Panc1 (cell line): Measurements from ENCODE around the gene ALDH4A1. TPM values are rescaled to one million over a fixed set of nuclear protein-coding genes. Genes with fewer than 3 reads are reported as not detected.
A peak's percentile ranks its signal among the peaks of the same experiment; 100 is the strongest.

Experiments used
- ATAC-seq: fragments of 200-7000 bp; cut with Tn5 transposase; 2 replicates; pipeline ENCODE4 v1.9.1; 2020; ENCODE audit warnings: mild to moderate bottlenecking, moderate library complexity
- BruUV-seq: library from RNA; stranded (reverse); fragments of 400-500 nt; replicated peaks from 2 replicates; lab custom pipeline; 2021; lab: Mats Ljungman, UMichigan
- CTCF ChIA-PET: fragments of 300-600 bp; sonication (Branson Sonifier 250); formaldehyde crosslinking; loops from one replicate; lab custom pipeline; 2022; ENCODE audit warnings: antibody characterized with exemption; lab: Charles Lee
- POLR2A ChIA-PET: fragments of 300-600 bp; sonication (Branson Sonifier 250); formaldehyde crosslinking; loops from one replicate; lab custom pipeline; 2022; ENCODE audit warnings: antibody characterized with exemption; lab: Charles Lee
- DNase-seq: peaks from one replicate; pipeline ENCODE4 v3.0.0-alpha.2; 2010; ENCODE audit warnings: low read depth, low spot score
- H3K27ac ChIP-seq: 2 replicates; pipeline ENCODE4 v1.5.1; 2011; ENCODE audit warnings: mild to moderate bottlenecking, low read length, inconsistent platforms
- H3K27me3 ChIP-seq: fragments of 200-500 bp; sonication (Bioruptor generic); 2 replicates; pipeline ENCODE4 v1.6.0; 2014; ENCODE audit warnings: low read length, inconsistent platforms; ENCODE audit not compliant: control insufficient read depth, insufficient read depth
- H3K36me3 ChIP-seq: fragments of 200-500 bp; sonication (Bioruptor generic); 2 replicates; pipeline ENCODE4 v1.5.1; 2014; ENCODE audit warnings: inconsistent platforms, mild to moderate bottlenecking, low read length, moderate library complexity; ENCODE audit not compliant: control insufficient read depth, insufficient read depth
- H3K4me1 ChIP-seq: 2 replicates; pipeline ENCODE4 v1.5.1; 2011; ENCODE audit warnings: inconsistent platforms, mild to moderate bottlenecking, low read length, moderate library complexity; ENCODE audit not compliant: control insufficient read depth, insufficient read depth
- H3K4me3 ChIP-seq, 2 experiments: 2 replicates each; pipeline ENCODE4 v1.5.1; 2011 to 2012; ENCODE audit warnings: low read depth in 2 of 2, low read length in 2 of 2, mild to moderate bottlenecking in 2 of 2, inconsistent platforms in 1 of 2, moderate library complexity in 1 of 2
- H3K9me3 ChIP-seq: fragments of 200-500 bp; sonication (Bioruptor generic); 2 replicates; pipeline ENCODE4 v1.5.1; 2014; ENCODE audit warnings: low read depth, mild to moderate bottlenecking, inconsistent platforms, low read length, moderate library complexity; ENCODE audit not compliant: control insufficient read depth, insufficient read depth
- POLR2AphosphoS5 ChIP-seq: IDR thresholded peaks from 2 replicates; pipeline ENCODE4 v1.6.1; 2012; ENCODE audit warnings: mild to moderate bottlenecking, low read depth, low read length, moderate library complexity
- SIN3A ChIP-seq: IDR thresholded peaks from 2 replicates; pipeline ENCODE4 v1.6.1; 2012; ENCODE audit warnings: low read depth, mild to moderate bottlenecking, low read length, moderate library complexity, borderline replicate concordance; ENCODE audit not compliant: insufficient read depth
- TCF7L2 ChIP-seq: IDR thresholded peaks from 2 replicates; pipeline ENCODE4 v1.6.1; 2011; ENCODE audit warnings: mild to moderate bottlenecking, low read depth, low read length, inconsistent platforms
- in situ Hi-C: cut with HindIII; loops from 2 replicates; pipeline ENCODE4 v1.10.0; 2016; ENCODE audit warnings: low sequenced_read_pairs, low pct_unique_long_range_greater_than_20kb
- intact Hi-C: fragments of 100-400 bp; cut with micrococcal nuclease; formaldehyde crosslinking; loops from one replicate; pipeline ENCODE4 v1.10.0; 2022; ENCODE audit not compliant: unreplicated experiment
- total RNA-seq: library from RNA; stranded (reverse); gene quantifications from one replicate; pipeline ENCODE4 v1.2.1, GENCODE V29; 2021; ENCODE audit not compliant: unreplicated experiment
- TF ChIP-seq, protein P1 (sequence below), 2 experiments: IDR thresholded peaks; 2 replicates each; pipeline ENCODE4 v1.6.1; 2011 to 2012; ENCODE audit warnings: low read depth in 2 of 2, control low read depth in 1 of 2, low read length in 1 of 2, mild to moderate bottlenecking in 1 of 2, moderate library complexity in 1 of 2; ENCODE audit not compliant: insufficient read depth in 1 of 2
- TF ChIP-seq, protein P2 (sequence below): fragments of 450-650 bp; IDR thresholded peaks from 2 replicates; pipeline ENCODE4 v1.5.1; 2017; ENCODE audit warnings: mild to moderate bottlenecking

Gene ALDH4A1
- total RNA-seq, 1 experiment from 2014 or later, result 21.7 TPM

DNA sequence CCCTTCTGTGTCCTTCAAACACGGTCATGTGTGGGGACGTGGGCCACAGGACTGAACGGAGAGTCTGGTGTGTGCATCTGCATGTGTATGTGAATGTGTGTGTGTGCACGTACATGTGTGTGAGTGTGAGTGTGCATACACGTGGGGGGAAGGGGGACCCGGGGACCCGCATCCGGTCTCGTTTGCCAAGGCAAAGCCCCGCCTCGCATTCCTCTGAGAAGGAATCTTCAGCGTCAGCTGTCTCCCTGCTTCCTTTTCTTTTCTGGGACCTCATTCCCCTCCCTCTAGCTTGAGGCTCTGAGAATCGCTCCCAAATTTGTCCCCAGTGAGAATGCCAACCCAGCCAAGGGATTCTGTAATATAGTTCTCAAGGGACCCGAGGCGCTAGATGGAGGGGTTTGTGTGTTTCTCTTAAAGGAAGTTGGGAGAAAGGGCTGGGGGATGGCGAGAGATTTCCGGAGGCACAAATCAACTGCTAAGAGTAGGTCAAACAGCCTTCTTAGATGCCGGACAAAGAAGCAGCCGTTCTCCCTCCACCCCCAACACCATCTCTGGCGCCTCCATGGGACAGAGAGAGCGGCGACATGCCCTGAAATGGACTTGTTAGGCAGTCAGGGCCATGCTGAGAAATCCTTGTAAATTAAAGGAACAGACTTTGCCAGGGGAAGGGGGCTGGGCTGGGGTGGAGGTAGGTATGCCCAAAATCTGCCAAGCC is 47.5 kb upstream of the ALDH4A1 start:
- H3K36me3 ChIP-seq, result no peaks in the 10 kb centered on the region
- no peaks in the 10 kb centered on the region for H3K27me3 ChIP-seq
- H3K4me1 ChIP-seq, result peaks cover 82% of the 10 kb centered on the region
- POLR2A ChIA-PET, result interaction anchor here (0.7 kb wide), 1 partner anchor 10 kb away, joined by 3 read pairs; no protein-coding TSS in a partner anchor
- peak overlapping the region; percentile 89 for H3K27ac ChIP-seq
- peak; percentile 23 for ATAC-seq
- CTCF ChIA-PET, result interaction anchor here (0.6 to 1.5 kb wide), 4 partner anchors 11 to 112 kb away, joined by 3 to 5 read pairs (median 4); no protein-coding TSS in a partner anchor
- TF ChIP-seq SIN3A (0 out of 2 replicates have a peak, but pooled peaks have one; percentile 9), POLR2AphosphoS5 (no peak)
- DNase-seq, result no peak
- no peaks in the 10 kb centered on the region for H3K9me3 ChIP-seq
- no TSS peak for BruUV-seq
- intact Hi-C loops (loop anchor here (5.0 to 10.0 kb wide), 3 partner anchors 38 to 125 kb away; no protein-coding TSS in a partner anchor), in situ Hi-C loops (no loop called here)
- H3K4me3 ChIP-seq, result peak overlapping the region; percentile 71 to 85

DNA sequence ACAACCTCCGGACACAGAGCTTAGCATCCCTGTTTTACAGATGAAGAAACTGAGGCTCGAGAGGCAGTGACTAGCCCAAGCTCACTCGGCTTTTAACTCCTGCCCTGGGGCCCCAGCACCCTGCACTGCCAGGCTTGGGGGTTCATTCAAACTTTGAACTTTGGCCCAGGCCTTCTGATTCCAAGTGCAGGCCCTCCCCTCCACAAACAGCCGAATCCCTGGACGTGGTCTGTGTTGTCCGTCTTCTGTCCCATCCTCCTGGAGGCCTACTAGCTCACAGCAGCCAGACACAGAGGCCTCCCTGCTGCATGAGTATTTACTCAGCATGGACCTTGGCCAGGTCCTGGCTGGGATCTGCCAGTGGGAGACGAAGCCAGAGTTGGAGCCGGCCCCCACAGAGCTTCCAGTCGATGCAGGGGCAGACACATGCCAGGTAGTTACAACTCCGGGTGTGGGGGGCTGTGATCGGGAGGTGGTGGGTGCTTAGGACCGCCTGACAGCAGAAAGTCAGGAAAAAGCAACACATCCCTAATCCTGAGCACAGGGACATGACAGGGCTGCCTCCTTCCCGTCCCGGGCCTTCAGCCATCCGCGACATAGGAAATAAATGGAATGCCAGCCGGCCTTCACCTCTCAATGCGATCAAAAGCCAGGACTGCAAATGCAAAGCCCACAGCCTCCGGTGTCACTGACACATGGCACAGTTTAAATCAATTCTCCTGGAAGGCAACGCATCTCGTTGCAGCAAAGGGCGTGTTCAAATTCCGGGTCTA is 46.7 kb upstream of the ALDH4A1 start:
- DNase-seq (no peak), ATAC-seq (peak; percentile 36)
- ChIA-PET POLR2A (no interaction called here), CTCF (interaction anchor here (0.6 to 1.5 kb wide), 3 partner anchors 28 to 111 kb away, joined by 3 to 5 read pairs (median 4); no protein-coding TSS in a partner anchor)
- no peaks in the 10 kb centered on the region for H3K36me3 ChIP-seq
- intact Hi-C loops, result no loop called here
- peak overlapping the region; percentile 89 for H3K27ac ChIP-seq
- TF ChIP-seq, protein P1, sequence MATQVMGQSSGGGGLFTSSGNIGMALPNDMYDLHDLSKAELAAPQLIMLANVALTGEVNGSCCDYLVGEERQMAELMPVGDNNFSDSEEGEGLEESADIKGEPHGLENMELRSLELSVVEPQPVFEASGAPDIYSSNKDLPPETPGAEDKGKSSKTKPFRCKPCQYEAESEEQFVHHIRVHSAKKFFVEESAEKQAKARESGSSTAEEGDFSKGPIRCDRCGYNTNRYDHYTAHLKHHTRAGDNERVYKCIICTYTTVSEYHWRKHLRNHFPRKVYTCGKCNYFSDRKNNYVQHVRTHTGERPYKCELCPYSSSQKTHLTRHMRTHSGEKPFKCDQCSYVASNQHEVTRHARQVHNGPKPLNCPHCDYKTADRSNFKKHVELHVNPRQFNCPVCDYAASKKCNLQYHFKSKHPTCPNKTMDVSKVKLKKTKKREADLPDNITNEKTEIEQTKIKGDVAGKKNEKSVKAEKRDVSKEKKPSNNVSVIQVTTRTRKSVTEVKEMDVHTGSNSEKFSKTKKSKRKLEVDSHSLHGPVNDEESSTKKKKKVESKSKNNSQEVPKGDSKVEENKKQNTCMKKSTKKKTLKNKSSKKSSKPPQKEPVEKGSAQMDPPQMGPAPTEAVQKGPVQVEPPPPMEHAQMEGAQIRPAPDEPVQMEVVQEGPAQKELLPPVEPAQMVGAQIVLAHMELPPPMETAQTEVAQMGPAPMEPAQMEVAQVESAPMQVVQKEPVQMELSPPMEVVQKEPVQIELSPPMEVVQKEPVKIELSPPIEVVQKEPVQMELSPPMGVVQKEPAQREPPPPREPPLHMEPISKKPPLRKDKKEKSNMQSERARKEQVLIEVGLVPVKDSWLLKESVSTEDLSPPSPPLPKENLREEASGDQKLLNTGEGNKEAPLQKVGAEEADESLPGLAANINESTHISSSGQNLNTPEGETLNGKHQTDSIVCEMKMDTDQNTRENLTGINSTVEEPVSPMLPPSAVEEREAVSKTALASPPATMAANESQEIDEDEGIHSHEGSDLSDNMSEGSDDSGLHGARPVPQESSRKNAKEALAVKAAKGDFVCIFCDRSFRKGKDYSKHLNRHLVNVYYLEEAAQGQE (IDR thresholded peaks at IDR 0.05; ENCODE audit: insufficient read depth in 1 of 2, low read depth in 2 of 2, low read length in 1 of 2), result no peak
- TF ChIP-seq TCF7L2 (no peak), SIN3A (no peak), POLR2AphosphoS5 (no peak)
- TF ChIP-seq, protein P2, sequence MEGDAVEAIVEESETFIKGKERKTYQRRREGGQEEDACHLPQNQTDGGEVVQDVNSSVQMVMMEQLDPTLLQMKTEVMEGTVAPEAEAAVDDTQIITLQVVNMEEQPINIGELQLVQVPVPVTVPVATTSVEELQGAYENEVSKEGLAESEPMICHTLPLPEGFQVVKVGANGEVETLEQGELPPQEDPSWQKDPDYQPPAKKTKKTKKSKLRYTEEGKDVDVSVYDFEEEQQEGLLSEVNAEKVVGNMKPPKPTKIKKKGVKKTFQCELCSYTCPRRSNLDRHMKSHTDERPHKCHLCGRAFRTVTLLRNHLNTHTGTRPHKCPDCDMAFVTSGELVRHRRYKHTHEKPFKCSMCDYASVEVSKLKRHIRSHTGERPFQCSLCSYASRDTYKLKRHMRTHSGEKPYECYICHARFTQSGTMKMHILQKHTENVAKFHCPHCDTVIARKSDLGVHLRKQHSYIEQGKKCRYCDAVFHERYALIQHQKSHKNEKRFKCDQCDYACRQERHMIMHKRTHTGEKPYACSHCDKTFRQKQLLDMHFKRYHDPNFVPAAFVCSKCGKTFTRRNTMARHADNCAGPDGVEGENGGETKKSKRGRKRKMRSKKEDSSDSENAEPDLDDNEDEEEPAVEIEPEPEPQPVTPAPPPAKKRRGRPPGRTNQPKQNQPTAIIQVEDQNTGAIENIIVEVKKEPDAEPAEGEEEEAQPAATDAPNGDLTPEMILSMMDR, result no peak
- no peaks in the 10 kb centered on the region for H3K9me3 ChIP-seq
- BruUV-seq, result no TSS peak
- in situ Hi-C loops, result no loop called here
- peaks cover 87% of the 10 kb centered on the region for H3K4me1 ChIP-seq
- no peaks in the 10 kb centered on the region for H3K27me3 ChIP-seq
- peak overlapping the region; percentile 71 to 85 for H3K4me3 ChIP-seq
